ENCODE results near the gene DSG3. TPM values are rescaled to one million over a fixed set of nuclear protein-coding genes. Genes with fewer than 3 reads are reported as not detected.

DSG3 gene
- total RNA-seq, 1 experiment from 2014 or later: 0.05 TPM

DNA sequence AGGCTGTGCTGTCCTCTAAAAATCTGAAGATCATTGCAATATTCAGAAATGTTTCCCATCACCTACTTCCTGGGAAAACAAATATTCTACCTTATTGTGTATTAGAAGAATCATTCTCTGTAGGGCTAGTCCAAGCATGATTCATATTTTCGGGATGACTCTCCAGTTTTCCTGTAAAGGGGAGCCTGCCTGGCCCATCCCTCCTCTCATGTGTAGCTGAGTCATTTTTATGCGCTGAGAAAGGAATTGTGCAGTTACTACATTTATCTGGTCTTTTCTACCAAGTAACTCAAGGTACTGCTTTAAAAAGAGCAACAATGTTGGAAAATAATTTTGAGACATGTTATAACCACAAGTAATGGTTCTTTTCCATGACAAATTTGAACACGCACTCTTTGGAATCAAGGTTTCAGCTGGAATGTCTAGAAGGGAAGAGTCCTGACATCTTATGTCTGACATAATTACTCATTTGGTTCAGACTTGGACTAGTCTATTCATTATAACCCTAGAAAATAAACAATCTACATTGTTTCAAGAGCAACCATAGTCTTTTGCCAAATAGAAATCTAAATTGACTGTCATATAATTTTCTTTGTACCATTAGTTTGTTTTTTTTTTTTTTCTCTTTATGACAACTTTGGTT, 6.6 kb downstream of the DSG3 start (continued):
- no peak for TF ChIP-seq REST (IDR thresholded peaks at IDR 0.05; ENCODE audit: low read depth)

DNA sequence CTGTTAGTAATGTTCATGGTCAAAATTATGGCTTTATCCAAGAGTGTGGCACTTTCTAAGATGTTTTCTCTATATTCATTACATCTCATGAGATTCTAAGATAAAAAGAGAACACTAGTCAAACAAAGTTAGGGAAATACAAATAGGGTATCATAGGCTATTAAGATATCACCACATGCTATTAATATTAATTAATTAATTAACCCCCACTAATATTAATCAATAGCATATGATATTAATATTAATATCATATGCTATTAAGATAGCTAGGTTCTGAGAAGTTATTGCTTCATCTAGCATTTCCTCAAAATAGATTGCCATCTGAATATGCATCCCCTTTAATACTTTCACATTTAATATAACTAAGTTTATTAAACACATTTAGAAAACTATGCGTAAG, 22.1 kb downstream of the DSG3 start:
- Histone ChIP-seq H3K4me3 (replicated peaks in 1 of 2; ENCODE audit: low read depth in 1 of 2, low read length in 2 of 2) (no peak overlapping the region), H3K27ac (ENCODE audit: low read depth, low read length) (no peak overlapping the region), H3K9me3 (ENCODE audit: control insufficient read depth in 1 of 2, insufficient read depth in 1 of 2, low read depth in 1 of 2, low read length in 2 of 2) (no peaks in the 10 kb centered on the region), H3K36me3 (ENCODE audit: control insufficient read depth in 1 of 2, insufficient read depth in 2 of 2, low read length in 2 of 2) (no peaks in the 10 kb centered on the region), H3K9ac (ENCODE audit: low read length) (no peak overlapping the region), H3K4me1 (ENCODE audit: control insufficient read depth in 1 of 2, insufficient read depth in 2 of 2, low read length in 2 of 2) (no peaks in the 10 kb centered on the region), H3K9me2 (ENCODE audit: insufficient read depth) (no peaks in the 10 kb centered on the region), H3K27me3 (ENCODE audit: insufficient read depth, low read length) (no peaks in the 10 kb centered on the region), H4K20me1 (ENCODE audit: insufficient read depth) (no peaks in the 10 kb centered on the region), H3K79me2 (ENCODE audit: insufficient read depth, low read length) (no peaks in the 10 kb centered on the region), H2AFZ (ENCODE audit: low read depth, low read length, poor library complexity, severe bottlenecking) (no peak overlapping the region), H3K4me2 (ENCODE audit: low read length) (no peak overlapping the region)
- ChIA-PET POLR2A (no interaction called here), RAD21 (ENCODE audit: low non-redundant PET in 1 of 2, low total read pairs in 2 of 2, uncharacterized antibody in 2 of 2, unreplicated experiment in 2 of 2) (no interaction called here), CTCF (no interaction called here)
- DNase-seq (ENCODE audit: low read depth, low spot score) (no peak), ATAC-seq (no peak)
- intact Hi-C loops (cut with micrococcal nuclease): no loop called here
- BruUV-seq (replicated peaks): no TSS peak
- TF ChIP-seq SP1 (IDR thresholded peaks at IDR 0.05; ENCODE audit: low read depth) (no peak), SIN3A (IDR thresholded peaks at IDR 0.05; ENCODE audit: low read depth) (no peak)

DNA sequence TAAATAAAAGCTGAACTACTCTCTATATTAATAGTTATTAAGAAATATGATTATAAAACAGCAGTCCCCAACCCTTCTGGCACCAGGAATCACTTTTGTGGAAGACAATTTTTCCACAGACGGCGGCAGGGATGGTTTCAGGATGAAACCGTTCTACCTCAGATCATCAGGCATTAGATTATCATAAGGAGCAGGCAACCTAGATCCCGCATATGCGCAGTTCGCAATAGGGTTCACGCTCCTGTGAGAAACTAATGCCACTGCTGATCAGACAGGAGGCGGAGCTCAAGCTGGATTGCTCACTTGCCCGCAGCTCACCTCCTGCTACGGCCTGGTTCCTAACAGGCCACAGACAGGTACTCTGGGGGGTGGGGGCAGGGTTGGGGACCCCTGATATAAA, 31.1 kb downstream of the DSG3 start:
- H3K79me2 ChIP-seq (ENCODE audit: insufficient read depth, low read length): no peaks in the 10 kb centered on the region
- H3K27me3 ChIP-seq (ENCODE audit: insufficient read depth, low read length): no peaks in the 10 kb centered on the region
- ChIA-PET CTCF (no interaction called here), RAD21 (ENCODE audit: low non-redundant PET in 1 of 2, low total read pairs in 2 of 2, uncharacterized antibody in 2 of 2, unreplicated experiment in 2 of 2) (no interaction called here), POLR2A (no interaction called here)
- H4K20me1 ChIP-seq (ENCODE audit: insufficient read depth): no peaks in the 10 kb centered on the region
- H3K27ac ChIP-seq (ENCODE audit: low read depth, low read length): no peak overlapping the region
- DNase-seq (ENCODE audit: low read depth, low spot score) (no peak), ATAC-seq (no peak)
- H3K4me3 ChIP-seq (replicated peaks in 1 of 2; ENCODE audit: low read depth in 1 of 2, low read length in 2 of 2): no peak overlapping the region
- no peak for TF ChIP-seq ELF1 (IDR thresholded peaks at IDR 0.05; ENCODE audit: borderline replicate concordance, low read depth)
- TF ChIP-seq ATF3 (IDR thresholded peaks at IDR 0.05): no peak
- TF ChIP-seq SIN3A (IDR thresholded peaks at IDR 0.05; ENCODE audit: low read depth): no peak
- no peaks in the 10 kb centered on the region for H3K9me2 ChIP-seq (ENCODE audit: insufficient read depth)
- H3K9ac ChIP-seq (ENCODE audit: low read length): no peak overlapping the region
- no peaks in the 10 kb centered on the region for H3K4me1 ChIP-seq (ENCODE audit: control insufficient read depth in 1 of 2, insufficient read depth in 2 of 2, low read length in 2 of 2)
- H3K4me2 ChIP-seq (ENCODE audit: low read length): no peak overlapping the region
- no TSS peak for BruUV-seq (replicated peaks)
- H3K36me3 ChIP-seq (ENCODE audit: control insufficient read depth in 1 of 2, insufficient read depth in 2 of 2, low read length in 2 of 2): no peaks in the 10 kb centered on the region
- intact Hi-C loops (cut with micrococcal nuclease): no loop called here
- no peak overlapping the region for H2AFZ ChIP-seq (ENCODE audit: low read depth, low read length, poor library complexity, severe bottlenecking)
- no peaks in the 10 kb centered on the region for H3K9me3 ChIP-seq (ENCODE audit: control insufficient read depth in 1 of 2, insufficient read depth in 1 of 2, low read depth in 1 of 2, low read length in 2 of 2)
